Activated CD8-positive, alpha-beta T cell treated with anti-CD3 and anti-CD28 coated beads for 36 hours (primary cell): ENCODE results near the gene ATXN7L1. TPM values are rescaled to one million over a fixed set of nuclear protein-coding genes. Genes with fewer than 3 reads are reported as not detected.

Experiments
- ATAC-seq: fragments of 200-7000 bp; cut with Tn5 transposase; one replicate; pipeline ENCODE4 v1.10.0; 2021; ENCODE audit warnings: mild to moderate bottlenecking, moderate library complexity
- CTCF ChIA-PET: fragments of 350-600 bp; sonication (Branson Sonifier 250); formaldehyde crosslinking; loops from one replicate; lab custom pipeline; 2021; ENCODE audit warnings: antibody characterized with exemption; lab: Charles Lee
- POLR2A ChIA-PET: fragments of 350-600 bp; sonication (Branson Sonifier 250); formaldehyde crosslinking; loops from one replicate; lab custom pipeline; 2021; ENCODE audit warnings: antibody characterized with exemption; lab: Charles Lee
- DNase-seq: peaks from one replicate; pipeline ENCODE4 v3.0.0-alpha.2; 2020
- H3K27ac Mint-ChIP-seq: one replicate; pipeline ENCODE4 v1.8.0; 2021; ENCODE audit warnings: mild to moderate bottlenecking, mixed read lengths
- H3K27me3 Mint-ChIP-seq: one replicate; pipeline ENCODE4 v1.8.0; 2021; ENCODE audit warnings: mixed read lengths
- H3K36me3 Mint-ChIP-seq: one replicate; pipeline ENCODE4 v1.8.0; 2021; ENCODE audit warnings: low read depth, mixed read lengths
- H3K4me1 Mint-ChIP-seq: one replicate; pipeline ENCODE4 v1.8.0; 2021; ENCODE audit warnings: low read depth, mixed read lengths
- H3K4me3 Mint-ChIP-seq: one replicate; pipeline ENCODE4 v1.8.0; 2021; ENCODE audit warnings: mild to moderate bottlenecking, moderate library complexity, mixed read lengths
- H3K9me3 Mint-ChIP-seq: one replicate; pipeline ENCODE4 v1.8.0; 2021; ENCODE audit warnings: mixed read lengths
- intact Hi-C: fragments of 100-400 bp; cut with micrococcal nuclease; formaldehyde crosslinking; loops from one replicate; pipeline ENCODE4 v1.10.0; 2022
- total RNA-seq, 2 experiments: library from RNA; stranded (reverse); gene quantifications; one replicate each; pipeline ENCODE4 v1.2.3, GENCODE V29; 2021
- TF ChIP-seq, protein P1 (sequence below): fragments of 200-600 bp; IDR thresholded peaks from one replicate; pipeline ENCODE4 v1.8.0; 2022; ENCODE audit warnings: antibody characterized with exemption, mild to moderate bottlenecking

The ATXN7L1 gene
- total RNA-seq, 2 experiments from 2014 or later = 4.8 to 5.3 TPM

DNA sequence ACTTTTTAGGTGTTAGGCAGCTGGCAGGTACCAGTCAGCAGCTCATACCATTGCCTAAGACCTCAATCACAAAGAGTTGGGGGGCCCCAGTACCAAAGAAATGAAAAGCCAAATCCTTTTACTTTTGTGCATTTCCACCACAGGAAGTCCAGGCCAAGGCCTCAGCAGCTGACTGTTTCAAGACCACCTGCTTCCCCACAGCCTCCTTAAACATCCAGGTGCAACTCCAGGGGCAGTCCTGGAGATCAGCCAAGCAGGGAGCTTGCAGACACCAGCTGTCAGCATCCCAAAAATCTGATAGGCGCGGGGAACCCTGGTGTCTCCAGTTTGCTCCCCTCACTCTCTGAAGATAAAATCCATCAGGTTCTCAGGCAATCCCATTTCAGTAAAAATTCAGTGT lies 203.6 kb downstream of the ATXN7L1 start:
- ChIA-PET POLR2A (interaction anchor here (1.0 kb wide), 1 partner anchor 134 kb away, joined by 3 read pairs; no protein-coding TSS in a partner anchor), CTCF (interaction anchor here (1.0 to 6.0 kb wide), 4 partner anchors 16 to 204 kb away, joined by 3 to 48 read pairs (median 5); no protein-coding TSS in a partner anchor)
- Mint-ChIP-seq H3K4me1 (peaks cover 53% of the 10 kb centered on the region), H3K27ac (no peak overlapping the region), H3K36me3 (no peaks in the 10 kb centered on the region), H3K9me3 (no peaks in the 10 kb centered on the region), H3K4me3 (no peak overlapping the region), H3K27me3 (no peaks in the 10 kb centered on the region)
- intact Hi-C loops = no loop called here
- TF ChIP-seq, protein P1, sequence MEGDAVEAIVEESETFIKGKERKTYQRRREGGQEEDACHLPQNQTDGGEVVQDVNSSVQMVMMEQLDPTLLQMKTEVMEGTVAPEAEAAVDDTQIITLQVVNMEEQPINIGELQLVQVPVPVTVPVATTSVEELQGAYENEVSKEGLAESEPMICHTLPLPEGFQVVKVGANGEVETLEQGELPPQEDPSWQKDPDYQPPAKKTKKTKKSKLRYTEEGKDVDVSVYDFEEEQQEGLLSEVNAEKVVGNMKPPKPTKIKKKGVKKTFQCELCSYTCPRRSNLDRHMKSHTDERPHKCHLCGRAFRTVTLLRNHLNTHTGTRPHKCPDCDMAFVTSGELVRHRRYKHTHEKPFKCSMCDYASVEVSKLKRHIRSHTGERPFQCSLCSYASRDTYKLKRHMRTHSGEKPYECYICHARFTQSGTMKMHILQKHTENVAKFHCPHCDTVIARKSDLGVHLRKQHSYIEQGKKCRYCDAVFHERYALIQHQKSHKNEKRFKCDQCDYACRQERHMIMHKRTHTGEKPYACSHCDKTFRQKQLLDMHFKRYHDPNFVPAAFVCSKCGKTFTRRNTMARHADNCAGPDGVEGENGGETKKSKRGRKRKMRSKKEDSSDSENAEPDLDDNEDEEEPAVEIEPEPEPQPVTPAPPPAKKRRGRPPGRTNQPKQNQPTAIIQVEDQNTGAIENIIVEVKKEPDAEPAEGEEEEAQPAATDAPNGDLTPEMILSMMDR = no peak
- no peak for ATAC-seq
- DNase-seq = no peak

- Mint-ChIP-seq H3K4me1 (no peaks in the 10 kb centered on the region), H3K36me3 (peaks cover 11% of the 10 kb centered on the region), H3K4me3 (no peak overlapping the region), H3K9me3 (no peaks in the 10 kb centered on the region), H3K27ac (no peak overlapping the region), H3K27me3 (no peaks in the 10 kb centered on the region)
- ATAC-seq (no peak), DNase-seq (no peak)
- POLR2A ChIA-PET = no interaction called here
- TF ChIP-seq, protein P1 = no peak
- CTCF ChIA-PET = interaction anchor here (1.0 to 1.5 kb wide), 4 partner anchors 9 to 20 kb away, joined by 3 to 5 read pairs (median 3); no protein-coding TSS in a partner anchor
- intact Hi-C loops = no loop called here
Measured at GRCh38 chr7:105666324-105666723, 210.1 kb downstream of the ATXN7L1 start.

- H3K27ac Mint-ChIP-seq = no peak overlapping the region
- ATAC-seq = no peak
- H3K27me3 Mint-ChIP-seq = no peaks in the 10 kb centered on the region
- no peaks in the 10 kb centered on the region for H3K9me3 Mint-ChIP-seq
- CTCF ChIA-PET = interaction anchor here (1.0 to 2.3 kb wide), 4 partner anchors 8 to 24 kb away, joined by 3 to 5 read pairs (median 4); no protein-coding TSS in a partner anchor
- POLR2A ChIA-PET = no interaction called here
- no peak for DNase-seq
- H3K4me3 Mint-ChIP-seq = no peak overlapping the region
- TF ChIP-seq, protein P1 = no peak
- no peaks in the 10 kb centered on the region for H3K4me1 Mint-ChIP-seq
- intact Hi-C loops = no loop called here
- H3K36me3 Mint-ChIP-seq = peaks cover 11% of the 10 kb centered on the region
Measured at GRCh38 chr7:105665684-105666083, 210.7 kb downstream of the ATXN7L1 start.

DNA sequence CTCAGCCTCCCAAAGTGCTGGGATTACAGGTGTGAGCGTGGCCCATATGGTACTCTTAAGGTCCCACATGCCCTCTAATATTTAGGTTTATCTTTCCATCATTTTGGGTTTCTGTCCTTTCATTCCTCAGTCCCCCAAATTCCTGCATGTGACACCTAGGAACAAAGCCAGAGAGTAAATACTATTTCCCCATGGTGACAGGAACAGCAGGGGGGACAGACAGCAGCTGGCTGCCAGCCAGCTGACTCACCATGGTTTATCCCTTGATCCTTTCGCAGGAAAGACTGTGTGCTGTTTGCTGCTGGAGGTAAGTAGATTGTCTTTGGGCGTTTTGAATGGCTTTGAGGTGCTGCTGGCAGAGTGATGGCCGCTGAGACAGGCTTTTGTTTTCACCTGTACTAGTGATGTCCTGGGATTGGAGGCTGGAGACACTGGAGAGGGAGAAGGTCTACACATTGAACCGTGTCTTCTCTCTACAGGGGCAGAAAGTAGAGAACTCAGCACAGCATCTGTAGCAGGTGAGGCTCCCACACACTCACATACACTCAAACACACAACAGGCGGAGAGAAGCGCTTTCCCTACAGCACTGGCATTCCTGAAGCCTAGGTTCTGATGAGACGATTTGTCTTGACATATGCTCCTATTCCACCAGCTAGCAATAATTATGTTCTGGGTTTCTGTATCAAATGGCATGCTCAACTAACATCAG lies 211.4 kb downstream of the ATXN7L1 start:
- no peaks in the 10 kb centered on the region for H3K4me1 Mint-ChIP-seq
- H3K4me3 Mint-ChIP-seq = no peak overlapping the region
- intact Hi-C loops = no loop called here
- ChIA-PET CTCF (interaction anchor here (1.5 to 2.3 kb wide), 2 partner anchors 8 to 23 kb away, joined by 5 read pairs; no protein-coding TSS in a partner anchor), POLR2A (no interaction called here)
- H3K27me3 Mint-ChIP-seq = no peaks in the 10 kb centered on the region
- H3K27ac Mint-ChIP-seq = no peak overlapping the region
- ATAC-seq (no peak), DNase-seq (no peak)
- TF ChIP-seq, protein P1 = no peak
- H3K9me3 Mint-ChIP-seq = no peaks in the 10 kb centered on the region
- peaks cover 14% of the 10 kb centered on the region for H3K36me3 Mint-ChIP-seq

- Mint-ChIP-seq H3K36me3 (peaks cover 23% of the 10 kb centered on the region), H3K4me3 (no peak overlapping the region), H3K4me1 (no peaks in the 10 kb centered on the region), H3K9me3 (no peaks in the 10 kb centered on the region), H3K27ac (no peak overlapping the region), H3K27me3 (no peaks in the 10 kb centered on the region)
- intact Hi-C loops = no loop called here
- ATAC-seq = no peak
- DNase-seq = no peak
- ChIA-PET POLR2A (no interaction called here), CTCF (interaction anchor here (0.8 to 3.7 kb wide), 6 partner anchors 10 to 491 kb away, joined by 3 to 14 read pairs (median 4); no protein-coding TSS in a partner anchor)
- TF ChIP-seq, protein P1 = no peak
Measured at GRCh38 chr7:105662998-105663397, 213.4 kb downstream of the ATXN7L1 start.
